ENCODE data around the gene ABTB2. TPM values are rescaled to one million over a fixed set of nuclear protein-coding genes. Genes with fewer than 3 reads are reported as not detected.

The ABTB2 gene
- total RNA-seq, 1 experiment from 2014 or later, result 5.5 TPM

- DNase-seq, result no peak
- H2BK15ac ChIP-seq (ENCODE audit: low read depth, low read length), result no peak overlapping the region
- H4K8ac ChIP-seq (replicated peaks; ENCODE audit: insufficient read length, low read depth, low read length), result no peak overlapping the region
- H3K14ac ChIP-seq (ENCODE audit: insufficient read depth, low read length), result no peak overlapping the region
- H3K79me2 ChIP-seq (ENCODE audit: insufficient read depth, low read length), result no peaks in the 10 kb centered on the region
- H3K4me1 ChIP-seq (ENCODE audit: insufficient read depth, low read length), result no peaks in the 10 kb centered on the region
- no peak overlapping the region for H4K91ac ChIP-seq (ENCODE audit: insufficient read length, low read depth, low read length)
- no peak overlapping the region for H3K27ac ChIP-seq (ENCODE audit: insufficient read length, low read depth, low read length)
- Mint-ChIP-seq H3K27ac (no peak overlapping the region), H3K4me3 (no peak overlapping the region), H3K9me3 (no peaks in the 10 kb centered on the region; a peak in 1 of 5 replicates), H3K27me3 (ENCODE audit: low read depth) (no peaks in the 10 kb centered on the region), H3K4me1 (no peaks in the 10 kb centered on the region), H3K36me3 (ENCODE audit: insufficient read depth in 1 of 3, low read depth in 3 of 3) (peaks cover 56 to 90% (median 90%) of the 10 kb centered on the region in 3 experiments)
- H3K56ac ChIP-seq (ENCODE audit: insufficient read length, low read depth, low read length), result no peak overlapping the region
- H3K18ac ChIP-seq (ENCODE audit: insufficient read length, low read depth, low read length), result no peak overlapping the region
- H3K4me2 ChIP-seq (ENCODE audit: insufficient read depth, insufficient read length, low read length), result no peak overlapping the region
- no peaks in the 10 kb centered on the region for H4K20me1 ChIP-seq (ENCODE audit: control insufficient read depth, insufficient read depth, insufficient read length)
- no peaks in the 10 kb centered on the region for H3K79me1 ChIP-seq (ENCODE audit: insufficient read depth, low read depth, low read length, poor library complexity, severe bottlenecking)
- no peaks in the 10 kb centered on the region for H3K9me3 ChIP-seq (ENCODE audit: control insufficient read depth, low read depth, low read length)
- no peak overlapping the region for H3K9ac ChIP-seq (ENCODE audit: extremely low read depth, insufficient read length, low read length)
- no CpG with 5 or more reads among the region's 12 CpGs for WGBS (ENCODE audit: extremely low coverage, insufficient read length, low lambda C conversion rate)
- H2BK12ac ChIP-seq (ENCODE audit: insufficient read length, low read depth, low read length), result no peak overlapping the region
- H3K27me3 ChIP-seq (ENCODE audit: insufficient read depth, low read length), result no peaks in the 10 kb centered on the region
- no peak overlapping the region for H2BK120ac ChIP-seq (ENCODE audit: low read depth, low read length, poor library complexity, severe bottlenecking)
- no peak overlapping the region for H2AK5ac ChIP-seq (ENCODE audit: insufficient read length, low read length)
- no peak overlapping the region for H3T11ph ChIP-seq (ENCODE audit: low read length)
- H2AFZ ChIP-seq (ENCODE audit: low read length), result no peak overlapping the region
- H3K23ac ChIP-seq (ENCODE audit: insufficient read length, low read depth, low read length), result no peak overlapping the region
- H3K23me2 ChIP-seq (ENCODE audit: insufficient read length, low read depth, low read length, poor library complexity, severe bottlenecking), result no peaks in the 10 kb centered on the region
- TF ChIP-seq CTCF (conservative IDR thresholded peaks at IDR 0.05), result no peak
- H2BK20ac ChIP-seq (ENCODE audit: low read depth, low read length, poor library complexity, severe bottlenecking), result no peak overlapping the region
- H4K5ac ChIP-seq (ENCODE audit: insufficient read length, low read depth, low read length), result no peak overlapping the region
- H3K4ac ChIP-seq (ENCODE audit: low read depth, low read length), result no peak overlapping the region
- H2BK5ac ChIP-seq (ENCODE audit: insufficient read length, low read length), result no peak overlapping the region
Observed at GRCh38 chr11:34126959-34127848, 230.6 kb downstream of the ABTB2 start.
